Cardiac muscle cell (in vitro differentiated cells and primary cell): Measurements from ENCODE around the gene HMG20B. TPM values are rescaled to one million over a fixed set of nuclear protein-coding genes. Genes with fewer than 3 reads are reported as not detected.

Source experiments
- DNase-seq, 2 donors: peaks; one replicate each; pipeline versions ENCODE4 v3.0.0 to v3.0.0-alpha.2; 2010 to 2017; ENCODE audit warnings: low read depth in 1 of 2, low spot score in 1 of 2
- H3K27ac ChIP-seq: fragments of 200-600 bp; sonication (generic); 2 replicates; pipeline ENCODE4 v1.5.1; 2016
- H3K27me3 ChIP-seq: fragments of 200-600 bp; sonication (generic); 2 replicates; pipeline ENCODE4 v1.6.0; 2016; ENCODE audit warnings: control low read depth
- H3K36me3 ChIP-seq: fragments of 200-600 bp; sonication (generic); 2 replicates; pipeline ENCODE4 v1.5.1; 2016; ENCODE audit warnings: control low read depth
- H3K4me1 ChIP-seq: fragments of 200-600 bp; sonication (generic); 2 replicates; pipeline ENCODE4 v1.8.1; 2017; ENCODE audit warnings: low read depth, mild to moderate bottlenecking, mixed run types
- H3K4me3 ChIP-seq: fragments of 200-600 bp; sonication (generic); 2 replicates; pipeline ENCODE4 v1.5.1; 2016; ENCODE audit warnings: mild to moderate bottlenecking
- H3K9me3 ChIP-seq: fragments of 200-600 bp; sonication (generic); 2 replicates; pipeline ENCODE4 v1.5.1; 2017; ENCODE audit warnings: low read depth, mild to moderate bottlenecking, control low read depth
- polyA plus RNA-seq: library from polyadenylated mRNA; unstranded; fragments of >200 nt; fragmentation: Nextera tagmentation; extraction: Ambion mirVana; gene quantifications from 2 replicates; pipeline ENCODE4 v1.2.1, GENCODE V29; 2016
- total RNA-seq: library from RNA; depleted of rRNA; stranded (reverse); fragments of >200 nt; gene quantifications from 2 replicates; pipeline ENCODE4 v1.2.3, GENCODE V29; 2016
- TF ChIP-seq, protein P1 (sequence below): IDR thresholded peaks from 2 replicates; pipeline ENCODE4 v1.5.1; 2012; ENCODE audit warnings: low read depth, mild to moderate bottlenecking, low read length

HMG20B gene
- total and polyA plus RNA-seq, 2 experiments from 2014 or later, result 154 to 253 TPM

DNA sequence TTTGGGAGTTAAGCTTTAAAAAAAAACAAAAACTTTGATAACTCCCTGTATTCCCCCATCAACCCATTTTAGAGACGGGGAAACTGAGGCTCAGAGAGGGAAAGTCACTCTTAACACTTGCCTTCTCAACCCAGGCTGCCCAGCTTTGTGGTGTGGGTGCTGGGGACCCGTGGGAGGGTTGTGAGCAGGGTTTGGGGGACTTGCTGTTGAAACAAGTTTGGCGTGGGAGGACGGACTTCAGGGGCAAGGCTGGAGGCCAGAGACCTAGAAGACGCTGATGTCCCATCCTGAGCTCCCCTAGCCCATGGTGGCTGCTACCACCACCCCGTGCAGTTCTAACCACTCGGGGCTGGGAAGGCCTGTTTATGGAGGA is 54.6 kb downstream of the HMG20B start:
- Histone ChIP-seq H3K36me3 (no peaks in the 10 kb centered on the region), H3K4me3 (no peak overlapping the region), H3K4me1 (peaks cover 7% of the 10 kb centered on the region), H3K9me3 (no peaks in the 10 kb centered on the region), H3K27me3 (no peaks in the 10 kb centered on the region), H3K27ac (no peak overlapping the region)
- no peak for DNase-seq
- TF ChIP-seq, protein P1, sequence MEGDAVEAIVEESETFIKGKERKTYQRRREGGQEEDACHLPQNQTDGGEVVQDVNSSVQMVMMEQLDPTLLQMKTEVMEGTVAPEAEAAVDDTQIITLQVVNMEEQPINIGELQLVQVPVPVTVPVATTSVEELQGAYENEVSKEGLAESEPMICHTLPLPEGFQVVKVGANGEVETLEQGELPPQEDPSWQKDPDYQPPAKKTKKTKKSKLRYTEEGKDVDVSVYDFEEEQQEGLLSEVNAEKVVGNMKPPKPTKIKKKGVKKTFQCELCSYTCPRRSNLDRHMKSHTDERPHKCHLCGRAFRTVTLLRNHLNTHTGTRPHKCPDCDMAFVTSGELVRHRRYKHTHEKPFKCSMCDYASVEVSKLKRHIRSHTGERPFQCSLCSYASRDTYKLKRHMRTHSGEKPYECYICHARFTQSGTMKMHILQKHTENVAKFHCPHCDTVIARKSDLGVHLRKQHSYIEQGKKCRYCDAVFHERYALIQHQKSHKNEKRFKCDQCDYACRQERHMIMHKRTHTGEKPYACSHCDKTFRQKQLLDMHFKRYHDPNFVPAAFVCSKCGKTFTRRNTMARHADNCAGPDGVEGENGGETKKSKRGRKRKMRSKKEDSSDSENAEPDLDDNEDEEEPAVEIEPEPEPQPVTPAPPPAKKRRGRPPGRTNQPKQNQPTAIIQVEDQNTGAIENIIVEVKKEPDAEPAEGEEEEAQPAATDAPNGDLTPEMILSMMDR, result no peak

Other genes with a start within 250 kb of the HMG20B start
- 29.4 and 46.1 TPM in 2 replicates for gene NFIC, start 206.4 kb upstream of the HMG20B start, total RNA-seq
- 32.7 and 42.2 TPM in 2 replicates for gene NFIC, start 206.4 kb upstream of the HMG20B start, polyA plus RNA-seq
- gene SMIM24, start 92.4 kb upstream of the HMG20B start, total RNA-seq, result 0.63 TPM in 1 of 2 replicates, not detected in the other
- gene SMIM24, start 92.4 kb upstream of the HMG20B start, polyA plus RNA-seq, result 0.22 and 0.75 TPM in 2 replicates
- not detected in 2 replicates for gene SMIM44, start 89.5 kb upstream of the HMG20B start, total RNA-seq
- gene SMIM44, start 89.5 kb upstream of the HMG20B start, polyA plus RNA-seq, result not detected in 2 replicates
- gene DOHH, start 72.3 kb upstream of the HMG20B start, total RNA-seq, result 16.2 and 19.4 TPM in 2 replicates
- gene DOHH, start 72.3 kb upstream of the HMG20B start, polyA plus RNA-seq, result 15.1 and 21.0 TPM in 2 replicates
- 45.5 and 68.5 TPM in 2 replicates for gene FZR1, start 66.6 kb upstream of the HMG20B start, total RNA-seq
- 48.6 and 70.7 TPM in 2 replicates for gene FZR1, start 66.6 kb upstream of the HMG20B start, polyA plus RNA-seq
- 1.9 and 5.4 TPM in 2 replicates for gene TEKTIP1, start 33.8 kb upstream of the HMG20B start, total RNA-seq
- 4.0 and 5.9 TPM in 2 replicates for gene TEKTIP1, start 33.8 kb upstream of the HMG20B start, polyA plus RNA-seq
- gene MFSD12, start 15.4 kb upstream of the HMG20B start, total RNA-seq, result 89.0 and 110 TPM in 2 replicates
- gene MFSD12, start 15.4 kb upstream of the HMG20B start, polyA plus RNA-seq, result 51.5 and 71.8 TPM in 2 replicates
- gene GIPC3, start 12.5 kb downstream of the HMG20B start, total RNA-seq, result 0.28 and 0.54 TPM in 2 replicates
- 0.13 and 2.2 TPM in 2 replicates for gene GIPC3, start 12.5 kb downstream of the HMG20B start, polyA plus RNA-seq
- 0.15 and 0.18 TPM in 2 replicates for gene TBXA2R, start 33.9 kb downstream of the HMG20B start, total RNA-seq
- gene TBXA2R, start 33.9 kb downstream of the HMG20B start, polyA plus RNA-seq, result 0.40 and 1.0 TPM in 2 replicates
- gene CACTIN, start 53.8 kb downstream of the HMG20B start, total RNA-seq, result 31.0 and 49.0 TPM in 2 replicates
- 19.4 and 20.1 TPM in 2 replicates for gene CACTIN, start 53.8 kb downstream of the HMG20B start, polyA plus RNA-seq
- 24.1 and 28.4 TPM in 2 replicates for gene PIP5K1C, start 127.5 kb downstream of the HMG20B start, total RNA-seq
- 21.0 and 21.8 TPM in 2 replicates for gene PIP5K1C, start 127.5 kb downstream of the HMG20B start, polyA plus RNA-seq
- gene TJP3, start 135.4 kb downstream of the HMG20B start, total RNA-seq, result 2.8 and 5.2 TPM in 2 replicates
- gene TJP3, start 135.4 kb downstream of the HMG20B start, polyA plus RNA-seq, result 3.0 and 5.0 TPM in 2 replicates
- 39.9 and 49.4 TPM in 2 replicates for gene APBA3, start 188.7 kb downstream of the HMG20B start, total RNA-seq
- gene APBA3, start 188.7 kb downstream of the HMG20B start, polyA plus RNA-seq, result 29.4 and 34.3 TPM in 2 replicates
- 37.9 and 57.8 TPM in 2 replicates for gene MRPL54, start 189.7 kb downstream of the HMG20B start, total RNA-seq
- gene MRPL54, start 189.7 kb downstream of the HMG20B start, polyA plus RNA-seq, result 81.5 and 91.2 TPM in 2 replicates
- gene RAX2, start 199.3 kb downstream of the HMG20B start, total RNA-seq, result not detected in 2 replicates
- not detected in 2 replicates for gene RAX2, start 199.3 kb downstream of the HMG20B start, polyA plus RNA-seq
- 4.9 and 6.9 TPM in 2 replicates for gene MATK, start 213.4 kb downstream of the HMG20B start, total RNA-seq
- 4.8 and 7.4 TPM in 2 replicates for gene MATK, start 213.4 kb downstream of the HMG20B start, polyA plus RNA-seq